Measurements from ENCODE around the gene BICD1.
"Not testable (repeated sequence)": the region's sequence is repeated elsewhere in the genome, so short reads cannot be mapped to it uniquely, and the experiment has no call there.

BICD1 gene

DNA sequence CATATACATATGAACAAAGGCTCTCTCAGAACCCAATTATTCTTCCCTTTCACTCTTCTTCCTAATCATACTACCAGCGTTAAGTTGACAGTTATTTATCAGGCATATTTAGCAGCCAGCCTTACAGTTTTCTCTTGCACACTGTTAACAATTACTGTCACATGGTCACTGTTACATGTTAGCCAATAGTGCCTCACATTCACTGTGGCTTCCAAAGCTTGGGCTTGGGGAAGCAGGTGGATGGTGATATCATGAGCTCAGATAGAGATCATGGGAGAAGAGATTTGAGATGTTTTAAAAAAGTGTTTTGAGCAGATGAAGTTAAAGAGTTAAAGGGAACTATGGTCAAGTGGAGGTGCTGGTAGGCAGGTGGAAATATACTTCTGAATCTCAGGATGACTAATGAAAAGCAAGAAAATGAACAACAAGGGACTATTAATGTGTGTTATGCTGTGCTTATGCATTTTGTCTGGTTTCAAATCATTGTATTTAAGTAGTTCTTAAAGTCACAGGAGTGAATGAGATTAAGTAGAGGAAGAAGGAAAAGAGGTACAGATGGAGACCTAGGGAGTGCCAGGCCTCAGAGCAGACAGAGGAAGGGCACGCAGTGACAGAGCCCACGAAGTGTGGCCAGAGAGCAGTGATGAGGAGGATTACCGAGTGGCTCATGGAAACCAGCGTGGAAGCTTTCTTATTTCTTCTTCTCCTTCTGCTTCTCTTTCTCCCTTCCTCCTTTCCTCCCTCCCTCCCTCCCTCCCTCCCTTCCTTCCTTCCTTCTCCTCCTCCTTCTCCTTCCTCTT is 39.6 kb downstream of the BICD1 start:
- DNase-seq, result no peak

GRCh38 chr12:32148372-32148771 is 41.7 kb downstream of the BICD1 start:
- DNase-seq, result no peak

DNA sequence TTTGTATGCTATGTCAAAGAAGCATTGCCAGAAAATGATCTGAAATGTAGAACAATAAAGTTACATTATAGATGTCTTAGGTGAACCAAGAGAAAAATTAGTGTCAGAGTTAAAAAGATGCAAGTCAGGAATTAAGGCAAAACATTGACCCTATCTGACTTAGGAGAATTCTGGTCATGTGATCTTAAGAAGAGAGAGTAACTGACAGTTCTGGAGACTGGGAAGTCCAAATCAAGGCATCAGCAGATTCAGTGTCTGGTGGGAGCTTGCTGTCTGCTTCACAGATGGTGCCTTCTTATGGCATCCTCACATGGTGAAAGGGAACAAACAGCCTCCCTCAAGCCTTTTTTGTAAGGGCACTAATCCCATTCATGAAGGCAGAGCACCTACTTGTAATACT is 42.8 kb downstream of the BICD1 start:
- no peak for DNase-seq

GRCh38 chr12:32151086-32151485 is 44.4 kb downstream of the BICD1 start:
- DNase-seq, result no peak

DNA sequence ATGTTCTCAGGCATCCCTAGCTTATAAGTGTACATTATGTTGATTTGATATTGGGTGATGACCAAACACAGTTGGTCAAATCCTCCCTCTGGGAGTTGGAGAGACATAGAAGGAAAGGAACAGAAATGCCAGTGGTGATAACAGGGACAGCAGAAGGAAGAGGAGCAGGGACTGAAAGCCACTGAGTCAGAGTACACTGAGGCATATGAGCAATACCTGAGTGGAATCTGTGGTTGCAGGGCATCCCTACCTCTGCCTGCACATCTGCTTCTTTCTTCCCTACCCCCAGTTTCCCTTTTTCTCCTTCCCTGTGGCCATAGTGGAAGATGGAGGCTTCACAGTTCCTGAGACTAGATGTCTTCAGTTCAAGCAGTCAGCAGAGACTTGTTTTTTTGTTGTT is 44.9 kb downstream of the BICD1 start:
- no peak for DNase-seq

DNA sequence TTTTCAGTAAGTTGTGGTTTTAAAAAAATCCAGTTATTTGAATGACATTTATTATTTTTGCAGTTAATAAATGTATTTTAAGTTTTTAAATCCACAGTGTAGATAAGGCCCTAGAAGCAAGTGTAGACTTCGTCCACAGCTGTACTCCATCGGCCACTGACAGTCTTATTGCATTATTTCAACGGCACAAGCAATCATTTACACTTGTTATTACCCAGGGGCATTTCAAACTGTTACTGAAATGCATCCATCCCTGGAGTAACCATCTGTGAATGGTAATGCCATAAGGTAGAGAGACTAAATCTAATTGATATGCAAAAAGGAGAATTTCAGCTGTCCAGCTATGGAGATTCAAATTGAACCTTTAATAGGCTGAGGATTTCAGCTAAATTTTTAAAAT is 48.4 kb downstream of the BICD1 start:
- DNase-seq, result no peak

DNA sequence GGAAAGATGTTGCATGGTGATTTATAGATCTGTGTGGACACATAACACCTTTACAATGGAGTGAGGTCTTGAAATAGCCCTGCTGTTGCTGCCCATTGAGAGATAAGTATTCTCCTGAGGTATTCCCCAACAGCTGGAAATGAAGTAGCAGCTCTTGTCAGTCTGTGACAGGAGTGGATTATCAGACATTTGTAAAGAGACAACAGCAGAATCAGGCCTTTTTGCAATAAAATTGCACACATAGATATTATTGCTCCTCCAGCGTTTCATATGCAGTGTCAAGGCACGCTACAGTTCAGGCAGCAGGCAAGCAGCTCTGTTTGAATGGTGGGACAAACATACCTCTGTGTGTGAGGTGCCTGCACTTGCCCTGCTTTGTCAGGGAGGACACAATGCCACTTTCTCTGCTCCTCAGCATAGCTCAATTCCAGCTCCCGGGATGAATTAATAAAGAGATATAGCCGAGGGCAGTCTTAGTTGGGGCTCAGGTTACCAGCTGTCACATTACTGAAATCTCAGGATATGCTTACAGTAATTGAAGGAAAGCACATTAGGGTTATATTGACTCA is 49.4 kb downstream of the BICD1 start:
- no peak for DNase-seq

GRCh38 chr12:32158525-32158924 is 51.9 kb downstream of the BICD1 start:
- DNase-seq, result no peak

GRCh38 chr12:32159381-32159780 is 52.7 kb downstream of the BICD1 start:
- no peak for DNase-seq

DNA sequence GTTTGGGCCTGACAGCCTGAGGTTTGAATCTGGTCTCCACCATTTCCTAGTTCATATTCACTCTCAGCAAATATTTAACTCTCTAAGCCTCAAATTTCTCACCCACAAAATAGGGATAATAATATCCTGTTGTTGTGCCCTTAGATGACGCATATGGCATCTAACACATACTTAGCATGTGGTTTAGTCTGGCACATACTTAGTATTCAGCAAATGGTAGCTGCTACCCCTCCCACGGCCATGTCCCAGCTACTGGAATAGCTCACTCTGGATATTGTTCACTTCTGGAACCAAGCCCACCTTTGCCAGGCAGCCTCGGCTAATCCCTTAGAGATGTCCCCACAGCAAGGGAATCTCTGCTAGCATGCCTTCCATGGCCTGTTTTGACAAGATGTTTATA is 53.3 kb downstream of the BICD1 start:
- no peak for DNase-seq

DNA sequence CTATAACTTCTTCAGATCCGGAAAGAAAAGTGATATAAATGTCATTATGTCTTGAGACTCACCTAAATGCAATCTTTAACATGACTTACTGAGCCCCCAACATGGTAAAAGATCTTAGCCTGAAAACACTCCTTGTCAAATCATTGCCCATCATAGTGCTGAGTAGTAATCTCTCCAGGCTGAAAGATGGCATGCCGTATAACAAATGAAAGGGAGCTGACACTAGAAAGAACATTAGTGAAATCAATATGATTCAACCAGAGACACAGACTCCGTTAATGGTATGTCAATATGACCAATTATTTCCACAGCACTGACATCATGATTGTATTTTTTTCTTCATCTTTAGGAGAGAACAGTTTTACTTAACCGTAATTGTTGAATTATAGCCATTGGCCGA is 54.4 kb downstream of the BICD1 start:
- DNase-seq, result no peak

- DNase-seq, result no peak
These were observed 56.9 kb downstream of the BICD1 start for GRCh38 chr12:32163596-32163995.

DNA sequence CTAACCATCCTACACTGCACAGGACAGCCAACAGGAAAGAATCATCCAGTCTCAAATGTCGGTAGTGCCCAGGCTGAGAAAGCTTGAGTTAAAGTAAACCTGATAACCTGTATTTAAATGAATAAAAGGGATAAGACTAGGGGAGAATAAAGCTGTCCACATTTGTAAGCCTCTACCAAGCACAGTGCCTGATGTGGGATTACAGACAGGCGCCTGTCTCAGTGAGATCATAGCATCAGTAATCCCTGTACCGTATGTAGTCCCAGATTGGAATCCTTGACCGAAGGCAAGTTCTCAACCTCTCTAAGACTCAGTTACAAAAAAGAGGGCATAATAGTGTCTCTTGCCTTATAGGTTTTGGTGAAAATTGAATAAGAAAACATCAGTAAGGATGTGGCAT is 59.9 kb downstream of the BICD1 start:
- DNase-seq, result no peak

GRCh38 chr12:32170437-32170998 is 63.9 kb downstream of the BICD1 start:
- DNase-seq, result no peak

GRCh38 chr12:32171211-32171610 is 64.6 kb downstream of the BICD1 start:
- DNase-seq, result no peak

GRCh38 chr12:32176606-32177005 is 70.0 kb downstream of the BICD1 start:
- DNase-seq, result no peak

DNA sequence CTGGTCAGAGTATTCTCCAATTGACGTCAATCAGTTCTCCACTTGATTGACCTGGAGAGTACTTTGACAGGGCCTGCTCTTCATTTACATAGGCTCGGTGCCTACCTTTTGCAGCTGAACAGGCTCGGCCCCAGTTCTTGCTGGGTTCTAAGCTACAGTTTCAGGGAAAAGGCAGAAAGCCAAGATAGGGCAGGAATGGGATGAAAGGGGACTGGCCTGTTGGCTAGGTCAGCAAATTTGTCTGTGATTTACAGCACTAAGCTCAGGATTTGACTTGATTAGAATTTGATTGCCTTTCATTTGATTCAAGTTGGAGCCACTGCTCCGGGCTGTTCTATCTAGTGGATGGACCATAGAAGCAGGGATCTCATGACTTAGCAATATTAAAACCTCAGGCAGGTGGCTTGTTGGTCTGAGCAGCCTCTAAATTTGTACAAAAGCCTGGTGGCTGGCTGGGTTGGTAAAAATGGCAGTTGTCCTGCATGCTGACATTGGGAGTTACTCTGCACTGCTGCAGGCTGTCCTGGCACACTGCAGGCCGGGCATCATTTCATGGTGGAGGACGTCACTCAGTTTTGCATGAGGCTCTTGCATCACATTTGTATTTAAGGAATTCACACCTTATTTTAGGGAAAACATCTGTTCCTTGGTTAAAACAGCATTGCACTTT is 71.8 kb downstream of the BICD1 start:
- no peak for DNase-seq

DNA sequence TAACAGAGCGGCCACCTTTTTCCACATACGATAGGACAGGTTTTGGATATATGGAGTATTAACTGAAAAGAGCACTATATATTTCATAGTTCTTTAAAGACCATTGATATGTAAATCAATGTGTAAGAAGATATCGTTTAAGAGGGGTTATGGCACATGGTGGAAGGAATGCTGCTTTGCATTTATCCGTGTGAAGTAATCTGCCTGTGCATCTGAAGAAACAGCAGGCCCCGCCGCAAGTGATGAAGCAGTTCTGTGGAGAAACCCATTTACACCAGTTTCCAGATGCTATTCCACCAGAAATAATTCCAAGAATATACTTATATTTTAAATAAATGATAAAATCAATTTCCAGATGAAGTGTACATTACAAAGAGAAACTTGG is 72.4 kb downstream of the BICD1 start:
- DNase-seq, result no peak

GRCh38 chr12:32181498-32182175 is 75.0 kb downstream of the BICD1 start:
- no peak for DNase-seq

DNA sequence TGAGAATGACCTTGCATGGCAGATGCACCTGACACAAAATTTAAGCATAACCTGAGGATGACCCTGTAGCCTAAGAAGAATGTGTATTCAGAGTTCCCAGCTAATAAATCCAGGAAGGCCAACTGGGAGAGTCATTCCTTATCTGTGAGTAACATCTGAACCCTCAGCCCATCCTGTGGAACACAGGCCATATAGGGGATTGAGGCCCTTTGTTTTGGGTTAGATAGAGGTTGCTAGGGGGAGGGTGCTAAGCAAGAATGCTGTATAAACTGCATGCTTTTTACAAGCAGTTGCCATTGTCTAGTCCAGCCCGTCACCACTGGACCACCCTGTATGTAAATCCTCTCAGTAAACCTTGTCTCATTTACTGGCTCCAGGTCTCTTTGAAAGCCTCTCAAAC is 77.0 kb downstream of the BICD1 start:
- no peak for DNase-seq

DNA sequence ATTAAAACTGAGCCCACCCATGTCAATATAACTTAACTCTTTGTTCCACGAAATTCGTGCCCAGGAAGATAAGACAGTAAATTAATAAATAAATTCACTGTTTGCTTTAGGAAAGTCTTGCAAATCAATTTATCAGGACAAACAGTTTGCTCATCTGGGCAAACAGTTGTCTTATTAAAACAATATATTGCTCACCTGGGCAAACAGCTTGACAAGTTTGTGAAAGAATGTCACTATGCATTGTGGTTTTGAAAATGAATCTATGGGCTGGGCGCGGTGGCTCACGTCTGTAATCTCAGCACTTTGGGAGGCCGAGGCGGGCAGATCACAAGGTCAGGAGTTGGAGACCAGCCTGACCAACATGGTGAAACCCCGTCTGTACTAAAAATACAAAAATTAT is 80.5 kb downstream of the BICD1 start:
- not testable (repeated sequence) for DNase-seq

DNA sequence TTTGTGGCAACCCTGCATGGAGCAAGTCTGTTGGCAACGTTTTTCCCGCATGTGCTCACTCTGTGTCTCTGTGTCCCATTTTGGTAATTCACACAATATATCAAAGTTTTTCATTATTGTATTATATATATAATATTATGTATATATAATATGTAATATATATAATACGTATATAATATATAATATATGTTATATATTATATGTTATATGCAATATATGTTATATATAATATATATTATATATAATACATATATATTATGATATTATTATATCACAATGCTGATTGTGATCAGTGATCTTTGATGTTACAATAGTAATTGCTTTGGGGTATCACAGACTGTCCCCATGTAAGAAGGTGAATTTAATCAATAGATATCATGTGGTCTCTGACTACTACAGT is 84.8 kb downstream of the BICD1 start:
- no peak for DNase-seq

All from CD4-positive, alpha-beta T cell treated with Interleukin-10 for 1 hour (primary cell).